ENCODE measurements around the gene PPEF2. TPM values are rescaled to one million over a fixed set of nuclear protein-coding genes. Genes with fewer than 3 reads are reported as not detected.

The PPEF2 gene
- total and polyA plus RNA-seq, 2 experiments from 2014 or later: not detected

DNA sequence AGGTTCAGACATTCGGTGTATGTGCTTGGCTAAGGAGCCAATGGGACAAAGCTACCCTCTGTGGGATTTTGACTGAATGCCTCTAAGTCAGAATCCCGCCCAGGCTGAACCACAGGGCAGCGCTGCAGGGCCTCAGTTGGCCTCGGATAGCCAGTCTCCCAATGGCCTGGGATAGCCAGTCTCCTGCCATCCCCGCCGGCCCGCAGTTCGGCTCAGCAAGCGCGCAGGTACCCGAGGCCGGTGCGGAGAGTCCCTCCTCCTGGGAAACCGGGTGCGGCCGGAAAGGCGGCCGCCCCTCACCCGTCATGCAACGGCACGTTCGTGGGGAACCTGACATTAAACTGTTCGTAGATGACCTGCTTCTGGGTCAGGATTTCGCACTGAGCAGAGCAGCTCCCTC is 16.1 kb downstream of the PPEF2 start:
- H2AFZ ChIP-seq: no peak overlapping the region
- H3K4me3 ChIP-seq: no peak overlapping the region
- in situ Hi-C loops (cut with MboI): no loop called here
- no peaks in the 10 kb centered on the region for H3K9me2 ChIP-seq (ENCODE audit: insufficient read depth)
- no peak overlapping the region for H3K27ac ChIP-seq
- peaks cover 4% of the 10 kb centered on the region; the same call in 1 of the 2 replicates for H3K27me3 ChIP-seq (replicated peaks; ENCODE audit: insufficient read depth)
- H3K9ac ChIP-seq: no peak overlapping the region
- no peak overlapping the region for H3K4me2 ChIP-seq (ENCODE audit: unreplicated experiment)
- no peaks in the 10 kb centered on the region for H3F3A ChIP-seq (ENCODE audit: insufficient read depth)
- DNase-seq: no peak
- H4K20me1 ChIP-seq (ENCODE audit: insufficient read depth): no peaks in the 10 kb centered on the region
- no peaks in the 10 kb centered on the region for H3K36me3 ChIP-seq (ENCODE audit: low read depth)
- no peak for TF ChIP-seq EZH2 (IDR thresholded peaks at IDR 0.05; ENCODE audit: insufficient read depth, poor library complexity, severe bottlenecking)
- TF ChIP-seq EZH2phosphoT487 (IDR thresholded peaks at IDR 0.05; ENCODE audit: insufficient read depth, low read depth): no peak
- no peaks in the 10 kb centered on the region for H3K4me1 ChIP-seq (ENCODE audit: insufficient read depth)
- no peaks in the 10 kb centered on the region for H3K9me3 ChIP-seq (ENCODE audit: low read depth)
- 81 to 84% methylated on average over 24 of the region's 24 CpGs for WGBS, 2 experiments (ENCODE audit: low coverage in 1 of 2, low lambda C conversion rate in 2 of 2, missing lambda C conversion rate in 2 of 2)
- H3K79me2 ChIP-seq (ENCODE audit: insufficient read depth): no peaks in the 10 kb centered on the region

- WGBS, 2 experiments (ENCODE audit: low coverage in 1 of 2, low lambda C conversion rate in 2 of 2, missing lambda C conversion rate in 2 of 2): 82 to 90% methylated on average over 3 of the region's 3 CpGs
- Histone ChIP-seq H3K9me3 (ENCODE audit: low read depth) (no peaks in the 10 kb centered on the region), H3F3A (ENCODE audit: insufficient read depth) (no peaks in the 10 kb centered on the region), H3K9ac (no peak overlapping the region), H2AFZ (no peak overlapping the region), H3K27me3 (replicated peaks; ENCODE audit: insufficient read depth) (peaks cover 21% of the 10 kb centered on the region), H3K36me3 (ENCODE audit: low read depth) (no peaks in the 10 kb centered on the region), H3K4me2 (ENCODE audit: unreplicated experiment) (no peak overlapping the region), H3K4me1 (ENCODE audit: insufficient read depth) (no peaks in the 10 kb centered on the region), H4K20me1 (ENCODE audit: insufficient read depth) (no peaks in the 10 kb centered on the region), H3K79me2 (ENCODE audit: insufficient read depth) (no peaks in the 10 kb centered on the region), H3K9me2 (ENCODE audit: insufficient read depth) (no peaks in the 10 kb centered on the region), H3K4me3 (no peak overlapping the region), H3K27ac (no peak overlapping the region)
- in situ Hi-C loops (cut with MboI): no loop called here
- no peak for DNase-seq
- no peak for TF ChIP-seq EZH2phosphoT487 (IDR thresholded peaks at IDR 0.05; ENCODE audit: insufficient read depth, low read depth)
- no peak for TF ChIP-seq EZH2 (IDR thresholded peaks at IDR 0.05; ENCODE audit: insufficient read depth, poor library complexity, severe bottlenecking)
Observed at GRCh38 chr4:75881476-75881875, 20.8 kb downstream of the PPEF2 start.

- Histone ChIP-seq H3K4me2 (ENCODE audit: unreplicated experiment) (no peak overlapping the region), H4K20me1 (ENCODE audit: insufficient read depth) (no peaks in the 10 kb centered on the region), H3K4me1 (ENCODE audit: insufficient read depth) (no peaks in the 10 kb centered on the region), H3K36me3 (ENCODE audit: low read depth) (no peaks in the 10 kb centered on the region), H3K9me2 (ENCODE audit: insufficient read depth) (no peaks in the 10 kb centered on the region), H3F3A (ENCODE audit: insufficient read depth) (no peaks in the 10 kb centered on the region), H3K79me2 (ENCODE audit: insufficient read depth) (no peaks in the 10 kb centered on the region), H3K27ac (no peak overlapping the region), H3K4me3 (no peak overlapping the region), H3K9me3 (ENCODE audit: low read depth) (no peaks in the 10 kb centered on the region), H2AFZ (no peak overlapping the region), H3K27me3 (replicated peaks; ENCODE audit: insufficient read depth) (peaks cover 21% of the 10 kb centered on the region), H3K9ac (no peak overlapping the region)
- 19 to 24% methylated on average over 1 of the region's 1 CpG for WGBS, 2 experiments (ENCODE audit: low coverage in 1 of 2, low lambda C conversion rate in 2 of 2, missing lambda C conversion rate in 2 of 2)
- TF ChIP-seq EZH2phosphoT487 (IDR thresholded peaks at IDR 0.05; ENCODE audit: insufficient read depth, low read depth) (no peak), EZH2 (IDR thresholded peaks at IDR 0.05; ENCODE audit: insufficient read depth, poor library complexity, severe bottlenecking) (no peak)
- in situ Hi-C loops (cut with MboI): no loop called here
- no peak for DNase-seq
Observed at GRCh38 chr4:75880278-75880677, 22.0 kb downstream of the PPEF2 start.

DNA sequence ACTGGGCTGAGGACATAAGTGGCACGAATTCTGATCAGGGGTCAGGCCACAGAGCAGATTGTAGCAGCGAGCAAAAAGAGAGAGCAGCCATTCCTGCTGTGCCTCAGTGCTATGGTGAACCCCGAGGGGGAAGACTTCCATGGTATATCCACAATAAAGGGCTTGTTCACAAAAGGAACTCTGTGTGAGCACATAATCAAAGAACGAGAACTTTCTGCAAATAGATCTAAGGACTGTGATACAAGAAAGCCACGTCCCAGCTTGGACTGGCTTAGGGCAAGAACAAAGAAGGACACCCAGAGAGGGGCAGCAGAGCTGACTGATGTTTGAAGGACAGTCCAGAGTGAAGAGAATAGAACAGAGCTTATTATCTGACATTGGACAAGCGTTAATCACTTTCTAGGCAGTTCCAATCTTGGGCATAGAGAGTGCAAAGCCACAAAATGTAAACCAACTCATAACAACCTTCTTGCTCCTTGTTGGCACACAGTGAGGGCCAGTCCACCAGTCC is 24.0 kb downstream of the PPEF2 start:
- no peak overlapping the region for H3K4me3 ChIP-seq
- H3K4me1 ChIP-seq (ENCODE audit: insufficient read depth): no peaks in the 10 kb centered on the region
- H3K79me2 ChIP-seq (ENCODE audit: insufficient read depth): no peaks in the 10 kb centered on the region
- in situ Hi-C loops (cut with MboI): no loop called here
- H3K36me3 ChIP-seq (ENCODE audit: low read depth): no peaks in the 10 kb centered on the region
- H3K27ac ChIP-seq: no peak overlapping the region
- no peak overlapping the region for H2AFZ ChIP-seq
- WGBS, 2 experiments (ENCODE audit: low coverage in 1 of 2, low lambda C conversion rate in 2 of 2, missing lambda C conversion rate in 2 of 2): 51 to 53% methylated on average over 6 of the region's 6 CpGs
- H3K27me3 ChIP-seq (replicated peaks; ENCODE audit: insufficient read depth): peaks cover 21% of the 10 kb centered on the region
- no peaks in the 10 kb centered on the region for H4K20me1 ChIP-seq (ENCODE audit: insufficient read depth)
- no peak overlapping the region for H3K4me2 ChIP-seq (ENCODE audit: unreplicated experiment)
- DNase-seq: no peak
- H3K9ac ChIP-seq: no peak overlapping the region
- H3K9me3 ChIP-seq (ENCODE audit: low read depth): no peaks in the 10 kb centered on the region
- no peak for TF ChIP-seq EZH2phosphoT487 (IDR thresholded peaks at IDR 0.05; ENCODE audit: insufficient read depth, low read depth)
- no peak for TF ChIP-seq EZH2 (IDR thresholded peaks at IDR 0.05; ENCODE audit: insufficient read depth, poor library complexity, severe bottlenecking)
- no peaks in the 10 kb centered on the region for H3K9me2 ChIP-seq (ENCODE audit: insufficient read depth)
- H3F3A ChIP-seq (ENCODE audit: insufficient read depth): no peaks in the 10 kb centered on the region

- Histone ChIP-seq H3K9me2 (ENCODE audit: insufficient read depth) (no peaks in the 10 kb centered on the region), H3K4me3 (no peak overlapping the region), H3K36me3 (ENCODE audit: low read depth) (no peaks in the 10 kb centered on the region), H3K9me3 (ENCODE audit: low read depth) (no peaks in the 10 kb centered on the region), H3K4me2 (ENCODE audit: unreplicated experiment) (no peak overlapping the region), H3F3A (ENCODE audit: insufficient read depth) (no peaks in the 10 kb centered on the region), H3K4me1 (ENCODE audit: insufficient read depth) (no peaks in the 10 kb centered on the region), H3K27me3 (replicated peaks; ENCODE audit: insufficient read depth) (peaks cover 21% of the 10 kb centered on the region), H3K79me2 (ENCODE audit: insufficient read depth) (no peaks in the 10 kb centered on the region), H3K9ac (no peak overlapping the region), H2AFZ (no peak overlapping the region), H3K27ac (no peak overlapping the region), H4K20me1 (ENCODE audit: insufficient read depth) (no peaks in the 10 kb centered on the region)
- in situ Hi-C loops (cut with MboI): no loop called here
- WGBS, 2 experiments (ENCODE audit: low coverage in 1 of 2, low lambda C conversion rate in 2 of 2, missing lambda C conversion rate in 2 of 2): 57 to 69% methylated on average over 18 of the region's 18 CpGs
- DNase-seq: no peak
- no peak for TF ChIP-seq EZH2 (IDR thresholded peaks at IDR 0.05; ENCODE audit: insufficient read depth, poor library complexity, severe bottlenecking)
- no peak for TF ChIP-seq EZH2phosphoT487 (IDR thresholded peaks at IDR 0.05; ENCODE audit: insufficient read depth, low read depth)
Observed at GRCh38 chr4:75876218-75876617, 26.0 kb downstream of the PPEF2 start.
